ENCODE measurements around the gene GAB1.

- TF ChIP-seq CTCF (IDR thresholded peaks at IDR 0.05) (no peak), POLR2A (IDR thresholded peaks at IDR 0.05) (no peak)
Measured at GRCh38 chr4:143441678-143442077, 105.0 kb downstream of the GAB1 start.

Measured in esophagus squamous epithelium (tissue), 4 donors.